HL-60/S4 treated with retinoic acid at 250 ng/mL for 4 days and 3 days (cell line): ENCODE measurements around the gene HTD2.
"Not testable (repeated sequence)": the region's sequence is repeated elsewhere in the genome, so short reads cannot be mapped to it uniquely, and the experiment has no call there.

Experiments used
- in situ Hi-C: fragments of 300-500 bp; cut with MboI; formaldehyde crosslinking; loops from 2 replicates; pipeline ENCODE4 v1.7.0; 2022; ENCODE audit warnings: low sequenced_read_pairs

HTD2 gene

DNA sequence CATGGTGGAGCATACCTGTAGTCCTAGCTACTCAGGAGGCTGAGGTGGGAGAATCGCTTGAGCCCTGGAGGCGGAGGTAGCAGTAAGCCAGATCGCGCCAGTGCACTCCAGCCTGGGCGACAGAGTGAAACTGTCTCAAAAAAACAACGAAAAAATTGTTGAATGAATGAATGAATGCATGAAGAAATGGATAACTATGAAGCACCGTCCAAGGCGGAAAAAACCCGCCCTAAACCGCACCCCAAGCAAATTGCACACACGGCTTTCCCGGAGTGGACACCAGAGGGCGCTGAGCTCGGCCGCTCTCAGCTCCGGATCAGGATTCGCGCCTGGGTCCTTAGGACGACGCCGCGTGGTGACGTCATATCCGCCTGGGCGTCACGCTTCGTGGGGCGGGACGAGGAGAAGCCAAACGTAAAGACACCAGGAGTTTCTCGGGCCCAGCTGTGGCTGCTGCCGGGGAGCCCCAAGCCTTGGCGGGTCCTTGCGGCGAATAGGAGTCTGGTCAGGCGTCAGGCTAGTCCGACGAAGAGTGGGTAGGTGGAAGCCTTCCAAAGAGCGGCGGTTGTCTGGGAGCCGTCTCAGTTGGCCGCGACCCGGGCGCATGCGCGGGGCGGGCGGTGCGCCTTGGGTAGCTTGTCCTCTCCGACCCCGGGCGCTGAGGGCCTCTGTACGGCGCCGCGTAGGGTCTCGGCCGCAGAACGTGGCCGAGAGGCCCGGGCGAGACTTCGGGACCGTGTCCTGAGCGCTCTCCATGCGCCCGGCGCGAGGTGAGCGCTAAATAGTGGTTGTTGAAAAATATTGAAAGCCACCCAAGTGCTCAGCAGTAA lies at the start of gene HTD2, which contains the start of gene RPP14:
Gene HTD2, plus strand, starts transcription at position 639 of the 830 bp plus-strand sequence. CDS start 11,094 bp downstream, outside the sequence.
Gene RPP14, plus strand, starts transcription at position 364 of the 830 bp plus-strand sequence. CDS start 4,085 bp downstream, outside the sequence.
- in situ Hi-C loops: loop anchor here (25.0 kb wide), 1 partner anchor 231 kb away; the partner anchor contains the start of gene ACOX2

- in situ Hi-C loops: no loop called here
These were observed 47.8 kb upstream of the HTD2 start for GRCh38 chr3:58258392-58259055.

- in situ Hi-C loops: no loop called here
These were observed 46.0 kb upstream of the HTD2 start for GRCh38 chr3:58260261-58260731.

GRCh38 chr3:58260733-58261132 lies 45.6 kb upstream of the HTD2 start:
- in situ Hi-C loops: no loop called here

DNA sequence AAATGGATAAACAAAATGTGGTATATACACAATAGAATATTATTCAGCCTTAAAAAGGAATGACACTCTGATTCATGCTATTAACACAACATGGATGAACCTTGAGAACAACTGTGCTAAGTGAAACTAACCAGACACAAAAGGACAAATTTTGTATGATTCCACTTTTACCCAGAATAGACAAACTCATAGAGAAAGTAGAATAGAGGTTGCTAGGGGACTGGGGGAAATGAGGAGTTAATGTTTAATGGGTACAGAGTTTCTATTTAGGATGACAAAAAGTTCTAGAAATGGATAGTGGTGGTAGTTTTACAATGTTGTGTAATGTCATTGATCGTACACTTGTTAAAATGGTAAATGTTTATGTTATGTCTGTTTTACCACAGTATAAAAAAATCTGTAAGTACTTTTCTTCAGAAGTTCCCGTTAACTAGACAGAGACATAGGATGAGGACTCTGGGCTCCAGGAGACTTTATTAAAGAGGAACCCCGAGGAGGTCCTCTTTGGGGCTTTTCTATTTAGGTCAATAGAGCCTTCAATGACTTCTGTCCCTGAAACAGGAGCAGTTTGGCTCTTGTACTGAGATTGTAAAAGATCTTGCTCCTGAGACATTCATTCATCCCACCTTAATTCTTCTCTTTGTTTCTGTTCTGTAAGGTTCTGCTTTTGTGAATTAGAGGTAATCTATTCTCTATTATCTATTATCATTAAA lies 44.2 kb upstream of the HTD2 start:
- in situ Hi-C loops: no loop called here

- in situ Hi-C loops: no loop called here
These were observed 39.7 kb upstream of the HTD2 start for GRCh38 chr3:58266577-58266976.

- in situ Hi-C loops: not testable (repeated sequence)
These were observed 38.8 kb upstream of the HTD2 start for GRCh38 chr3:58267543-58267942.

- in situ Hi-C loops: no loop called here
These were observed 37.0 kb upstream of the HTD2 start for GRCh38 chr3:58269356-58269755.

DNA sequence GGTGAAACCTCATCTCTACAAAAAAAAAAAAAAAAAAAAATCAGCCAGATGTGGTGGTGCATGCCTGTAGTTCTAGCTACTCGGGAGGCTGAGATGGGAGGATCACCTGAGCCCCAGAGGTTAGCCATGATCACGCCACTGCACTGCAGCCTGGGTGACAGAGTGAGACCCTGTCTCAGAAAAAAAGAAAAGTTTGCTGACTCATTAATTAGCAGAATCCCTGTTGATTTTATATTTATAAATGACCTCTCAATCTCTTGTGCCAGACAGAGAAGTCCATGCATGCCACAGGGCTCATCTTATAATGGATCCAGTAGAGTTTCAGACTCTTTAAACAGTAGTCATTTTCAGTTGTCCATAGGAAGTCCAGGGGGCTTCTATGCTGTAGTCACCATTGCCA lies 35.8 kb upstream of the HTD2 start:
- in situ Hi-C loops: no loop called here

DNA sequence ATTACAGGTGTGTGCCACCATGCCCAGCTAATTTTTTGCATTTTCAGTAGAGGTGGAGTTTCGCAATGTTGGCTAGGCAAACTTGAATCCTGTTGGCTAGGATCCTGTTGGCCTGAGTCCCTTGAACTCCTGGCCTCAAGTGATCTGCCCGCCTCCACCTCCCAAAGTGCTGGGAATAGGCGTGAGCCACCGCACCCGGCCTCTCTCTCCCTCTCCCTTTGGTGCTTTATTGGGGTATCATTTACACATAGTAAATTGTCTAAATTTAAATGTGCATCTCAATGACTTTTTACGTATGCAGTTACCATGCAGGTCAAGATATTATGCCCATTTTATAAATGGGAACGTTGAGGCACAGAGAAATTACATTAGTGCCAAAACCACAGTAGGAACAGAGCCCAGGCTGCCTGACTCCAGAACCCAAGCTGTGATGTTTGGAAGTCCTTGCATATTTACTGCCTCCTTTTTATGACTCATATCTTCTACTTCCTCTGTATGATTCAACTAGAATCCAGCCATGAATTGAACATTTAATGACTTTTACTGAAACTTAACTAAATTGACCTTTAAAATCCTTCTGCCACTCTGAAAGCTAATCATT lies 34.3 kb upstream of the HTD2 start:
- in situ Hi-C loops: no loop called here

GRCh38 chr3:58272891-58273290 lies 33.4 kb upstream of the HTD2 start:
- in situ Hi-C loops: no loop called here

- in situ Hi-C loops: not testable (repeated sequence)
These were observed 33.0 kb upstream of the HTD2 start for GRCh38 chr3:58273362-58273761.

- in situ Hi-C loops: no loop called here
These were observed 32.2 kb upstream of the HTD2 start for GRCh38 chr3:58274027-58274614.

DNA sequence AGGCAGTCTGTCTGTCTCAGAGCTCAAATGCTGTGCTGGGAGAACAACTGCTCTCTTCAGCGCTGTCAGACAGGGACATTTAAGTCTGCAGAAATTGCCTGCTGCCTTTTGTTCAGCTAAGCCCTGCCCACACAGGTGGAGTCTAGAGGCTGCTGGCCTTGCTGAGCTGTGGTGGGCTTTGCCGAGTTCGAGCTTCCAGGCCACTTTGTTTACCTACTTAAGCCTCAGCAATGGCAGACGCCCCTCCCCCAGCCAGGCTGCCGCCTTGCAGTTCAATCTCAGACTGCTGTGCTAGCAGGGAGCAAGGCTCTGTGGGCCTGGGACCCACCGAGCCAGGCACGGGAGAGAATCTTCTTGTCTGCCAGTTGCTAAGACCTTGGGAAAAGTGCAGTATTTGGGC lies 25.3 kb upstream of the HTD2 start:
- in situ Hi-C loops: no loop called here

DNA sequence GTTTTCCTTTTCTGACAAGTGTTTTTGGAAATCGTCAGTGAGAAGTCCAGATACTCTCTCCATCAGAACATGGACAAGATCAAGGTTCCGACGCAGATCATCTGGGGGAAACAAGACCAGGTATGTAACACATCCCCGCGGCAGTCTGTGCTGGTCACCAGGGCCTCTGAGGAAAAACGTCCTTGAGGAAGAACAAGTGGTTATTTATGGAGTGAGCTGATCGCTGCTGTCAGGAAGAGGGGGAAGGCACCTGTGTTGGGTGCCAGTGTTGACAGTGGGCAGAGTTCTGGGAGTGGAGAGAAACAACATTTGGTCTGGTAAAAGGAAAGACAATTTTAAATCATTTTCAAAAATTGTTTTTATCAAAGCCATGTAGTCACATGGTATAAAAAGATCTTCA lies 21.0 kb upstream of the HTD2 start:
- in situ Hi-C loops: no loop called here

- in situ Hi-C loops: no loop called here
These were observed 19.0 kb upstream of the HTD2 start for GRCh38 chr3:58287354-58287753.

GRCh38 chr3:58288011-58288728 lies 18.1 kb upstream of the HTD2 start:
- in situ Hi-C loops: no loop called here

GRCh38 chr3:58288964-58289613 lies 17.2 kb upstream of the HTD2 start:
- in situ Hi-C loops: not testable (repeated sequence)

DNA sequence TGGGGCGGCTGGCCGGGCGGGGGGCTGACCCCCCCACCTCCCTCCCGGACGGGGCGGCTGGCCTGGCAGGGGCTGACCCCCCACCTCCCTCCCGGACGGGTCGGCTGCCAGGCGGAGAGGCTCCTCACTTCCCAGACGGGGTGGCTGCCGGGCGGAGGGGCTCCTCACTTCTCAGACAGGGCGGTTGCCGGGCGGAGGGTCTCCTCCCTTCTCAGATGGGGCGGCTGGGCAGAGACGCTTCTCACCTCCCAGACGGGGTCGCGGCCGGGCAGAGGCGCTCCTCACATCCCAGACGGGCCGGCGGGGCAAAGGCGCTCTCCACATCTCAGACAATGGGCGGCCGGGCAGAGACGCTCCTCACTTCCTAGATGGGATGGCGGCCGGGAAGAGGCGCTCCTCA lies 15.9 kb upstream of the HTD2 start:
- in situ Hi-C loops: not testable (repeated sequence)
